ENCODE results near the gene SERHL2.

DNA sequence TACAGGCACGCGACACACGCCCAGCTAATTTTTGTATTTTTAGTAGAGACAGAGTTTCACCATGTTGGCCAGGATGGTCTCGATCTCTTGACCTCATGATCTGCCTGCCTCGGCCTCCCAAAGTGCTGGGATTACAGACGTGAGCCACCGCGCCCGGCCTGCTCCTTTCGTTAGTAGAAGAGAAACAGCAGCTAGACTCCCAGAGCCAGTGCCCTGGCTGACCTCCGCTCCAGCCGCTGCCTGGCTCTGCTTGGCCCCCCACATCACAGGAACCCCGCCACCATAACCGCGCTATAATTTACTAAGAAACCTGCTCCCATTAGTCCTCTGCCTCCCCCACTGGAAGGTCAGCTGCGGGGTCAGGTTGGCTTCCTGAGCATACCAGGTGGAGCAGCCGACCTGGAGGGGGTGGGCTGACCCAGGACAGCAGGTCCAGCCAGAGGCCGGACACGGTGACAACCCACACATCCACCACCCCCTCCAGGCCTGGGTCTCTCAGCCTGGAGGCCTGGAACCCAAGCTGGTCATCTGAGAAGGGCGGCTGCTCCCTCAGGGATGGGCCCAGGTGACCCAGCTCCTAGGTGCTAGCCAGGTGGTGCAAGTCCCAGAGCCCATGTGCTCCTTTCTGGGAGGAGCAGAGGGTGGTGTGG, 68.4 kb downstream of the SERHL2 start:
- TF ChIP-seq, protein P1, sequence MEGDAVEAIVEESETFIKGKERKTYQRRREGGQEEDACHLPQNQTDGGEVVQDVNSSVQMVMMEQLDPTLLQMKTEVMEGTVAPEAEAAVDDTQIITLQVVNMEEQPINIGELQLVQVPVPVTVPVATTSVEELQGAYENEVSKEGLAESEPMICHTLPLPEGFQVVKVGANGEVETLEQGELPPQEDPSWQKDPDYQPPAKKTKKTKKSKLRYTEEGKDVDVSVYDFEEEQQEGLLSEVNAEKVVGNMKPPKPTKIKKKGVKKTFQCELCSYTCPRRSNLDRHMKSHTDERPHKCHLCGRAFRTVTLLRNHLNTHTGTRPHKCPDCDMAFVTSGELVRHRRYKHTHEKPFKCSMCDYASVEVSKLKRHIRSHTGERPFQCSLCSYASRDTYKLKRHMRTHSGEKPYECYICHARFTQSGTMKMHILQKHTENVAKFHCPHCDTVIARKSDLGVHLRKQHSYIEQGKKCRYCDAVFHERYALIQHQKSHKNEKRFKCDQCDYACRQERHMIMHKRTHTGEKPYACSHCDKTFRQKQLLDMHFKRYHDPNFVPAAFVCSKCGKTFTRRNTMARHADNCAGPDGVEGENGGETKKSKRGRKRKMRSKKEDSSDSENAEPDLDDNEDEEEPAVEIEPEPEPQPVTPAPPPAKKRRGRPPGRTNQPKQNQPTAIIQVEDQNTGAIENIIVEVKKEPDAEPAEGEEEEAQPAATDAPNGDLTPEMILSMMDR (IDR thresholded peaks at IDR 0.05) = no peak
- TF ChIP-seq TP53 (CRISPR knock-in tag; IDR thresholded peaks at IDR 0.05) (no peak), CBFB (CRISPR knock-in tag; IDR thresholded peaks at IDR 0.05; ENCODE audit: low read depth) (no peak), CREM (CRISPR knock-in tag; IDR thresholded peaks at IDR 0.05) (no peak), SP1 (CRISPR knock-in tag; conservative IDR thresholded peaks at IDR 0.05) (no peak), TCF7 (CRISPR knock-in tag; IDR thresholded peaks at IDR 0.05; ENCODE audit: low read depth) (no peak), MYBL2 (CRISPR knock-in tag; IDR thresholded peaks at IDR 0.05) (no peak)
- TF ChIP-seq, protein P2, sequence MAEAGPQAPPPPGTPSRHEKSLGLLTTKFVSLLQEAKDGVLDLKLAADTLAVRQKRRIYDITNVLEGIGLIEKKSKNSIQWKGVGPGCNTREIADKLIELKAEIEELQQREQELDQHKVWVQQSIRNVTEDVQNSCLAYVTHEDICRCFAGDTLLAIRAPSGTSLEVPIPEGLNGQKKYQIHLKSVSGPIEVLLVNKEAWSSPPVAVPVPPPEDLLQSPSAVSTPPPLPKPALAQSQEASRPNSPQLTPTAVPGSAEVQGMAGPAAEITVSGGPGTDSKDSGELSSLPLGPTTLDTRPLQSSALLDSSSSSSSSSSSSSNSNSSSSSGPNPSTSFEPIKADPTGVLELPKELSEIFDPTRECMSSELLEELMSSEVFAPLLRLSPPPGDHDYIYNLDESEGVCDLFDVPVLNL (CRISPR knock-in tag; IDR thresholded peaks at IDR 0.05; ENCODE audit: borderline replicate concordance, low read depth) = no peak
- TF ChIP-seq, protein P3, sequence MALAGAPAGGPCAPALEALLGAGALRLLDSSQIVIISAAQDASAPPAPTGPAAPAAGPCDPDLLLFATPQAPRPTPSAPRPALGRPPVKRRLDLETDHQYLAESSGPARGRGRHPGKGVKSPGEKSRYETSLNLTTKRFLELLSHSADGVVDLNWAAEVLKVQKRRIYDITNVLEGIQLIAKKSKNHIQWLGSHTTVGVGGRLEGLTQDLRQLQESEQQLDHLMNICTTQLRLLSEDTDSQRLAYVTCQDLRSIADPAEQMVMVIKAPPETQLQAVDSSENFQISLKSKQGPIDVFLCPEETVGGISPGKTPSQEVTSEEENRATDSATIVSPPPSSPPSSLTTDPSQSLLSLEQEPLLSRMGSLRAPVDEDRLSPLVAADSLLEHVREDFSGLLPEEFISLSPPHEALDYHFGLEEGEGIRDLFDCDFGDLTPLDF (CRISPR knock-in tag; IDR thresholded peaks at IDR 0.05) = no peak
